Articular chondrocyte of knee joint (primary cell): Measurements from ENCODE around the gene ARL8A. TPM values are rescaled to one million over a fixed set of nuclear protein-coding genes. Genes with fewer than 3 reads are reported as not detected.

Source experiments
- small RNA-seq: library from RNA; depleted of rRNA; stranded (forward); fragments of <200 nt; gene quantifications from one replicate; pipeline ENCODE3, GENCODE V24; 2012
- total RNA-seq: library from RNA; depleted of rRNA; stranded (reverse); fragments of >200 nt; gene quantifications from 2 replicates; pipeline ENCODE4 v1.2.3, GENCODE V29; 2012

The ARL8A gene
- total RNA-seq: 15.9 and 16.1 TPM in 2 replicates

DNA sequence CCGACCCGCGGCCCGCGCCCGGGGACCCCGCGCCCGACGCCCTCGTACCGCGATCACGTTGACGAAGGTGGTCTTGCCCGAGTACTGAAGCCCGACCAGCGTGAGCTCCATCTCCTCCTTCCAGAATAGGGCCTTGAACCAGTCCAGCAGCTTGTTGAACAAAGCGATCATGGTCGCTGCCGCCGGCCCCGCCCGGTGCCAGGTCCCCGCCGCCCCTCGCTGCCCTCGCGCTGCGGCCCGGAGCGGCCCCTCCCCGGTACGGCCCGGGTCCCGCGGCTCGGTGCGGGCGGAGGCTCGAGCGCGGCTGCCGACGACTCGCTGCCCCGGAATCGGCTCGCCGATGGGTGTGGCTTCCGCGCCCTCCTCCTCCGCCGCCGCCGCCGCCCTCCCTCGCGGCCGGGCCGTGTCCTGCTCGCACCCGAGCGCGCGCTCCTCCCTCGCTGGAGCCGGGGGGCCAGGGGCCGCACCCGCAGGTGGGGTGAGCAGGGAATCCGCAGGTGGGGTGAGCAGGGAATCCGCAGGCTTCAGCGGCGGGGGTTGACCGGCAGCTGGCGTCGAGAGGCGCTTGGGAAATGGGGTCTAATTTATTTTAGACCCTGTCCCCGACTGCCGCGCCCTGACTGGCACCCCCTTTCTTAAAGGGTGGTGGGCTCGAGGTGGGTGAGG, at the start of gene ARL8A:
TSS of gene ARL8A (minus strand) at position 336 of the 666 bp plus-strand sequence. CDS start at position 171, 165 bp downstream.

DNA sequence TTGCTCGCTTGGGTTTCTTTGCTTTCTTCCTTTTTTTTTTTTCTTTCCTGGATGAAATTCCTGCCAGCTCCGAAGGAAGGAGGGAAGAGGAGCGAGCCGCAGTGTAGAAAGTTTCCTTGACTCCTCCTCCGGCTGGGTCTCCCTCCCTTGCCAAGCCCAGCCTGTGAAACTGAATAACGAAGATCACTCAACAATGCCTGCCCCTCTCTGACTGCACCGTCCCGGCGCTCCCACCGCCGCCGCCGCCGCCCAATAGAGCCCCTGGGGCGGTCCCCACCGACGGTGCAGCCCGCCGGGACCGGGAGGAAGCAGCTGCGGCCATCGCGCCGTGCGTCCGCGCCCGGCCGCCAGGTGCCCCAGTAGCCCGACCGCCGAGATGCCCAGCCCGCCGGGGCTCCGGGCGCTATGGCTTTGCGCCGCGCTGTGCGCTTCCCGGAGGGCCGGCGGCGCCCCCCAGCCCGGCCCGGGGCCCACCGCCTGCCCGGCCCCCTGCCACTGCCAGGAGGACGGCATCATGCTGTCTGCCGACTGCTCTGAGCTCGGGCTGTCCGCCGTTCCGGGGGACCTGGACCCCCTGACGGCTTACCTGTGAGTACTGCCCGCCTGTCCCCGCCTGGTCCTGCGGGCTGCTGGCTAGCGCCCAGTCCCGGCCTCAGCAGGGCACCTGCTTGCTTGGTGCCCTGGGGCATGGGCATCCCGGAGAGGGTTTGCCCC, 49.2 kb upstream of the ARL8A start, which contains the start of gene LGR6:
TSS of gene LGR6 (plus strand) at position 186 of the 714 bp plus-strand sequence. CDS start at position 377, 191 bp downstream.

DNA sequence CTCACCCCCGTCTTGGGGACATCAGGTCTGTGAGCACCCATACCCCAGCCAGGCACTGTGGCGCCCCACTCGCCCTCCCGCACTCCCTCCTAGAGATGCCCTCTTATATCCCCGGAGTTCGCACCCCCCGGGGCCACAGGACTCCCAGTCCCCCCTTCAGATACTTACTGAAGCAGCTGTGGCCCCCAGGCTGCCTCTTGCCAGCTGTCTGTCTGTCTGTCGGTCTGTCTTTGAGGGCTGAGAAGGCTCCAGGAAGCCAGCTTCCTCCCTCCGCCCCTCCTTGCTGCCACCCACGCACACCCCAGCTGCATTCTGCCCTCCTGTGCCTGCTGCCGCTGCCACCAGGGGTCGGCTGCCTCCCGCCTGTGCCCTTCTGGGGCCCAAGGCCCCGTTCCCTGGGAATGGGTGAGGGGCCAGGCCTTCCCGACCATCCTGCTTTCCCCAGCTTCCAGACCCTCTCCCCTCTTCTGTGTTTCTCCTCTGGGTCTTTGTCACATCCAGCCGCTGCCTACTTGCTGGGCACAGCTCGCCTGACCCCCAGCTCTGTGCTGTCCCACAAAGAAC, 15.9 kb upstream of the ARL8A start, which contains the start of gene PTPN7:
TSS of gene PTPN7 (minus strand) at position 226 of the 564 bp plus-strand sequence. CDS start 1,200 bp downstream, outside the sequence.

DNA sequence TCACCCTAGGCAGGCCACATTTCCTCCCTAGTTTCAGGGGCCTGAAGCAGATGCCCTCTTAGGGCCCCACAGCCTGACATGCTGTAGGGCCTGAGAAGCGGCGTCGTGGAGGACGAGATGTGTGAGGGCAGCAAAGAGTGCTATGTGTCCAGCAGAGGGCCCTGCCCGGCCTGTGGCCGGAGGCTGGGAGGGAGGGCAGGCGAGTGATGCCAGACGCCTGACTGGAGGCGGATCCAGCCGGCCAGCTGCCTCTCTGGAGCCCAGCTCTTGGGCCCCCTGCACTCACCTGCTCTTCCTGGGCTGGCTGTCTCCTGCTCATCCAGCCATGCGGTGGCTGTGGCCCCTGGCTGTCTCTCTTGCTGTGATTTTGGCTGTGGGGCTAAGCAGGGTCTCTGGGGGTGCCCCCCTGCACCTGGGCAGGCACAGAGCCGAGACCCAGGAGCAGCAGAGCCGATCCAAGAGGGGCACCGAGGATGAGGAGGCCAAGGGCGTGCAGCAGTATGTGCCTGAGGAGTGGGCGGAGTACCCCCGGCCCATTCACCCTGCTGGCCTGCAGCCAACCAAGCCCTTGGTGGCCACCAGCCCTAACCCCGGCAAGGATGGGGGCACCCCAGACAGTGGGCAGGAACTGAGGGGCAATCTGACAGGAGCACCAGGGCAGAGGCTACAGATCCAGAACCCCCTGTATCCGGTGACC, 21.8 kb downstream of the ARL8A start, which contains the start of gene GPR37L1:
TSS of gene GPR37L1 (plus strand) at position 279 of the 697 bp plus-strand sequence. CDS start at position 326, 47 bp downstream.

Small RNA genes lying within 50 kb of the gene (small RNA-seq; reads per million reads assigned to genes)
- gene CRIP1P3: not detected

Other genes with a start within 250 kb of the ARL8A start
- gene LMOD1, start 198.2 kb downstream of the ARL8A start, total RNA-seq: 1.4 and 3.5 TPM in 2 replicates
- gene TIMM17A, start 189.2 kb downstream of the ARL8A start, total RNA-seq: 55.0 and 57.4 TPM in 2 replicates
- gene RNPEP, start 162.1 kb downstream of the ARL8A start, total RNA-seq: 64.0 and 64.6 TPM in 2 replicates
- 0.13 and 0.32 TPM in 2 replicates for gene ELF3, start 134.2 kb downstream of the ARL8A start, total RNA-seq
- under 0.01 TPM in 1 of 2 replicates, not detected in the other for gene GPR37L1, start 21.8 kb downstream of the ARL8A start, total RNA-seq
- gene PTPN7, start 15.9 kb upstream of the ARL8A start, total RNA-seq: not detected in 2 replicates
- under 0.01 TPM in 1 of 2 replicates, not detected in the other for gene LGR6, start 49.1 kb upstream of the ARL8A start, total RNA-seq
- 11.4 and 19.5 TPM in 2 replicates for gene UBE2T, start 197.2 kb upstream of the ARL8A start, total RNA-seq
- gene PPP1R12B, start 204.0 kb upstream of the ARL8A start, total RNA-seq: 58.9 and 75.5 TPM in 2 replicates